ENCODE results near the gene CTDP1. TPM values are rescaled to one million over a fixed set of nuclear protein-coding genes. Genes with fewer than 3 reads are reported as not detected.
A peak's percentile ranks its signal among the peaks of the same experiment; 100 is the strongest.

Gene CTDP1
- total RNA-seq, 4 donors from 2014 or later = 20.7 to 36.2 (median 25.8) TPM

- H3K27me3 ChIP-seq = peaks cover 0 to 10% of the 10 kb centered on the region in 2 donors
- H3K9me3 ChIP-seq = no peaks in the 10 kb centered on the region
- peaks cover 0 to 24% (median 12%) of the 10 kb centered on the region in 4 donors for H3K4me1 ChIP-seq
- H3K4me3 ChIP-seq = no peak overlapping the region
- no peaks in the 10 kb centered on the region for H3K36me3 ChIP-seq
- no peak overlapping the region for H3K27ac ChIP-seq
- no peak for TF ChIP-seq CTCF (IDR thresholded peaks at IDR 0.05)
- TF ChIP-seq POLR2A (IDR thresholded peaks at IDR 0.05) = no peak
- peak; percentile 43 to 59 (median 47) for DNase-seq
Observed at GRCh38 chr18:79799619-79800370, 120.2 kb downstream of the CTDP1 start.

- Histone ChIP-seq H3K27ac (no peak overlapping the region), H3K36me3 (no peaks in the 10 kb centered on the region), H3K27me3 (peaks cover 0 to 10% of the 10 kb centered on the region in 2 donors), H3K4me3 (no peak overlapping the region), H3K9me3 (no peaks in the 10 kb centered on the region), H3K4me1 (peaks cover 0 to 24% (median 12%) of the 10 kb centered on the region in 4 donors)
- DNase-seq = peak in 1 of 3 donors; percentile 42
- no peak for TF ChIP-seq POLR2A (IDR thresholded peaks at IDR 0.05)
- TF ChIP-seq CTCF (IDR thresholded peaks at IDR 0.05) = no peak
Observed at GRCh38 chr18:79800371-79801180, 121.0 kb downstream of the CTDP1 start.

GRCh38 chr18:79801217-79801616 is 121.6 kb downstream of the CTDP1 start:
- TF ChIP-seq POLR2A (IDR thresholded peaks at IDR 0.05) = no peak
- no peak overlapping the region for H3K4me3 ChIP-seq

GRCh38 chr18:79801641-79802040 is 122.0 kb downstream of the CTDP1 start:
- Histone ChIP-seq H3K4me3 (no peak overlapping the region), H3K36me3 (no peaks in the 10 kb centered on the region), H3K27ac (no peak overlapping the region), H3K4me1 (peaks cover 0 to 24% (median 12%) of the 10 kb centered on the region in 4 donors), H3K9me3 (no peaks in the 10 kb centered on the region), H3K27me3 (peaks cover 0 to 10% of the 10 kb centered on the region in 2 donors)
- TF ChIP-seq POLR2A (IDR thresholded peaks at IDR 0.05) (no peak), CTCF (IDR thresholded peaks at IDR 0.05) (no peak)
- peak in 2 of 3 donors; percentile 1 to 36 for DNase-seq

More at GRCh38 chr18:79801217-79801616, 121.6 kb downstream of the CTDP1 start:
- H3K36me3 ChIP-seq = no peaks in the 10 kb centered on the region
- H3K27me3 ChIP-seq = peaks cover 0 to 10% of the 10 kb centered on the region in 2 donors
- H3K9me3 ChIP-seq = no peaks in the 10 kb centered on the region
- peaks cover 0 to 24% (median 12%) of the 10 kb centered on the region in 4 donors for H3K4me1 ChIP-seq
- DNase-seq = peak in 1 of 3 donors; percentile 20
- no peak overlapping the region for H3K27ac ChIP-seq

- H3K27me3 ChIP-seq = peaks cover 0 to 10% of the 10 kb centered on the region in 2 donors
- H3K9me3 ChIP-seq = no peaks in the 10 kb centered on the region
- H3K27ac ChIP-seq = no peak overlapping the region
- peaks cover 0 to 24% (median 12%) of the 10 kb centered on the region in 4 donors for H3K4me1 ChIP-seq
- peak in 2 of 3 donors; percentile 26 to 33 for DNase-seq
- TF ChIP-seq CTCF (IDR thresholded peaks at IDR 0.05) (no peak), POLR2A (IDR thresholded peaks at IDR 0.05) (no peak)
- H3K4me3 ChIP-seq = no peak overlapping the region
- H3K36me3 ChIP-seq = no peaks in the 10 kb centered on the region
Observed at GRCh38 chr18:79802298-79802697, 122.7 kb downstream of the CTDP1 start.
